NK-92 treated with Interleukin-12 subunit alpha and Interleukin-12 subunit beta, amount 100 ng/mL, for 24 hours (cell line): ENCODE data around the gene SETD7.

ENCODE experiments used
- DNase-seq: peaks from one replicate; lab custom pipeline; 2025; lab: John Stamatoyannopoulos, UW

SETD7 gene

GRCh38 chr4:139556071-139556723 lies at the start of gene SETD7:
TSS of gene SETD7 (minus strand) at chr4:139556219. CDS start at chr4:139556137, 82 bp downstream.
- DNase-seq, result no peak

- no peak for DNase-seq
Observed at GRCh38 chr4:139605516-139605915, 49.5 kb upstream of the SETD7 start.

GRCh38 chr4:139603576-139604410 lies 47.8 kb upstream of the SETD7 start:
- DNase-seq, result no peak

DNA sequence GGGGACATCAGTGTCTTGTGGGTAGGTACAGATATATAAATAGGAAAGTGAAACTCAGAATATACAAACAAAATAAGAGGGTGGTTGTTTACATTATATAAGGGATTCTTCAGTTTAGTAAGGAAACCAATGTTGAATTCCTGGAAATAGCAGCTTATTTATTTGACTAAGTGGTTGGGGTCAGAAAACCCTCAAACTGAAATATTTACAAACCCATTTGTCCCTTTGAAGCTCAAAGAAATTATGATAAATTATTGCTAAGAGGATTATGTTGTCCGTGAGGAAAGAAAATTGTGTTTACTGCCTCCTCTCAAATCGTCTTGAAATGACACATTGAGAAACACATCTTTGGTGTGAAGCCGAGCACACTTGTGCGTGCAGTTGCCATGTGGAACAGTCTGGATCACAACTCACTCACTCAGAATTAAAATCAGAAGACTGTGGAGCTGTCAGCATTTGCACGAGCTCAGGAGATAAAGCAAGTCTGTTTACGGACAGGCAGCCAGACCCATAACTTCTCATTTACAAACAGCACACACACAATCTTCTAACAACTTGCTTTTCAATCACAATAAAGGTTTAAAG lies 46.8 kb upstream of the SETD7 start:
- no peak for DNase-seq

DNA sequence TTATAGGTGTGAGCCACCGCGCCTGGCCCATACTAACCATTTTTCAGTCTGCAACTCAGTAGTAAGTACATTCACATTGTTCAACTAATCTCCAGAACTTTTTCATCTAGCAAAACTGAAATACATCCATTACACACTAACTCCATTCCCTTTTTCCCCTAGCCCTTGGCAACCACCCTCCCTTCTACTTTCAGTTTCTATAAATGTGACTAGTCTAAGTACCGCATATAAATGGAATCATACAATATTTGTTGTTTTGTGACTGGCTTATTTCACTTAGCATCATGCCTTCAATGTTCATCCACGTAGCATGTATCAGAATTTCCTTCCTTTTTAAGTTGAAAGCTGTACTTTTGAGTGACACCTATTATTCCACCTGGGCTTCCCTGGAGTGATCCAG lies 44.6 kb upstream of the SETD7 start:
- DNase-seq, result no peak

DNA sequence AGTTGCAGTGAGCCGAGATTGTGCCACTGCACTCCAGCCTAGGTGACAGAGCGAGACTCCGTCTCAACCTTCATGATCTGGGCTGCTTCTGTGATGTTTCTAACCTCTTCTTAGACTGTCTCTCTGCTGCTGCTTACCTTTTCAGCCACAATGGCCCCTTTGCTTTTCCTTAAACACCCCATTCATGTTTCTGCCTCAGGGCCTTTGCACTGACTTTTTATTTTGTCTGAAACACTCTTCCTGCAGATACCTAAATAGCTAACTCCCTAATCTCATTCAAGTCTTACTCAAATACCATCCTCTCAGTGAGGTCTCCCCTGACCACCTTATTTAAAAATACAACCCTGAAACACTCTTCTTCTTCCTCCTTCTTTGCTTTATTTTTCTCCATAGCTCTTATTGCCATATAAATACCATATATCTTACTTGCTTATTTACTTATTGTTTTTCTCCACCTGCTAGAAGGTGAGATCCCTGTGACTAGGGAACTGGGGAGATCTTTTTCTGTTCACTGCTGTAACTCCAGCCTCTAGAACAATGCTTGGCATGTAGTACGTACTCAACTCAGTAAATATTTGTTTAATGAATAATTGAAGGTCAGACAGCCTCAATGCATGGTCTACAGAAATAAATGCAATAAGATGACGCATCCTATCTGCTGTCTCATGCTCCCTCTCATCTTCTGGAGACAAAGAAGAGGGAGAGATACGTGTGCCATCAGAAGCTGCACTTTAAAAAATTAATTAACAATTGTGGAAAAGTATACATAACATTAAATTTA lies 43.8 kb upstream of the SETD7 start:
- no peak for DNase-seq

- no peak for DNase-seq
Observed at GRCh38 chr4:139599076-139599475, 43.1 kb upstream of the SETD7 start.

GRCh38 chr4:139596684-139597279 lies 40.8 kb upstream of the SETD7 start:
- DNase-seq, result no peak

- no peak for DNase-seq
Observed at GRCh38 chr4:139596034-139596683, 40.1 kb upstream of the SETD7 start.

- no peak for DNase-seq
Observed at GRCh38 chr4:139594591-139595185, 38.7 kb upstream of the SETD7 start.

GRCh38 chr4:139593091-139593564 lies 37.1 kb upstream of the SETD7 start:
- DNase-seq, result no peak

- DNase-seq, result no peak
Observed at GRCh38 chr4:139589336-139590018, 33.5 kb upstream of the SETD7 start.

DNA sequence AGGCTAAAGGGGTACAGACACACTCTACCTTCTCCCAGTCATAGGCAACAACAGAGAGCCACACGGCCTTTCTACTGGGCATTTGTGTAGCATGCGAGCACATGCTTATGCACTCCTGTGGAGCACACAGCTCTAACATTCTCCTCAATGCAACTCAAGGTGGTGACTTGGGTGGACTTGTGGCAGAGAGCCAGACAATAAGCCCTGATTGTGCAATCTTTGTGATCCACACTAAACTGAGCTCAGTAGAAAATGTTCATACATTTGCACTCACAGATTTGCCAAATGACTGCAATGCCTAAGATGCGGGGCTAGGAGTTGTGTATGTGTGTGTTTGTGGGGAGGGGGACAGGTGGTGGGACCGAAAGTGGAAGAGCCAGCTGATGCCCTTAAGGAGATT lies 31.4 kb upstream of the SETD7 start:
- DNase-seq, result no peak

DNA sequence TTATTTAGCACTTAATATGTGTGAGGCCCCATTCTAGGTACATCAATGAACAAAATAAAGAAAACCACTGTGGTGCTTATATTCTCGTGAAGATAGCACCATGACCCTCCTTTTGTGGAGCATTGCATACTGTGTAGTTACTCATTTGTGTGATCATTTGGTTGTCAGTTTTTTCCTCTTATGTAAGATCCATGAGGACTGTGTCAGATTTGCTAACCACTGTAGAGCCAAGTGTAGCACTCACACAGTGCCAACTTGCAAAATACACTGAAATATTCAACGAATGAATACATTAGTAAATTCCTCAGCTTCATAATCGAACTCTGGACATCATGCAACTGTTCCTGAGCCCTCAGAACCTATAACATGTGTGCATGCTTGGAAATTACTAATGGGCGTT lies 29.5 kb upstream of the SETD7 start:
- DNase-seq, result no peak

- DNase-seq, result no peak
Observed at GRCh38 chr4:139584784-139585183, 28.8 kb upstream of the SETD7 start.

DNA sequence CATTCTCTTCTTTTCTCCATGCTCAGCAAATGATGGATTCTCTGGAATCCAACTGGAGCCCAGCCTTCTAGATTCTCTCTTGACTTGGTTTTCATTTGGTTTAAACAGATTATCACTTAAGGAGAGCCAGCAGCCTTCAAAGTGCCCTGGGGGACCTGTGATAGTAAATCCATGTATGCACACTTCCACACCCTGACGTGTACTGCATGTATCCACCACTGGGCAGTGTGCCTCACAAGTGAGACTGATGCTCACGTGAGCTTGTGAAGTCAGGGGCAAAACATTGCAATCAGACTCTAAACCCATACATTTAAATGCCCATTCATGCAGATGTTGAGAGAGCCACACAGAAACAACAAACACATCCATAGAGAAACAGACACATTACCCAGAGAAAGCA lies 28.0 kb upstream of the SETD7 start:
- no peak for DNase-seq

DNA sequence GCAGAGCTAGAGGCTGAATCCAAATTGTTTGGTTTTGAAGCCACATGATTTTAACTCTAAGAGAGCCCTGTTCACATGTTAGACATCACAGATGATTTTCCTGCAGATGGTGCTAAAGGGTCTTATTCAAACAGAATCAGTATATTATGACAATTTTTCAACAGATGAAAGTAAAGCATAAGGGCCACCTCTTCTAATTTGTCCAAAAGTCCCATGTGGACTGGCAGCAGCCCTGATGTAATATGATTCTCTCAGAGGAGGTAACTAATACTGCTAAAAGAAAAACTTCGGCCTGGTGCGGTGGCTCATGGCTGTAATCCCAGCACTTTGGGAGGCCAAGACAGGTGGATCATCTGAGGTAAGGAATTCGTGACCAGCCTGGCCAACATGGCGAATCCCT lies 26.0 kb upstream of the SETD7 start:
- no peak for DNase-seq

DNA sequence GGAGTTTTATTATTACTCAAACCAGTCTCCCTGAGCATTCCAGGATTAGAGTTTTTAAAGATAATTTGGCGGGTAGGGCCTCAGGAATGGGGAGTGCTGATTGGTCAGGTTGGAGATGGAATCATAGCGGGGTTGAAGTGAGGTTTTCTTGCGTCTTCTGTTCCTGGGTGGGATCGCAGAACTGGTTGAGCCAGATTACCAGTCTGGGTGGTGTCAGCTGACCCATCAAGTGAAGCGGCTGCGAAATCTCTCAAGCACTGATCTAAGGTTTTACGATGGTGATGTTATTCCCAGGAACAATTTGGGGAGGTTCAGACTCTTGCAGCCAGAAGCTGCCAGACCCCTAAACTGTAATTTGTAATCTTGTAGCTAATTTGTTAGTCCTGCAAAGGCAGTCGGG lies 25.1 kb upstream of the SETD7 start:
- no peak for DNase-seq

- no peak for DNase-seq
Observed at GRCh38 chr4:139576219-139576618, 20.2 kb upstream of the SETD7 start.

- no peak for DNase-seq
Observed at GRCh38 chr4:139575072-139575471, 19.1 kb upstream of the SETD7 start.
